Measurements from ENCODE around the gene MLLT3.

DNA sequence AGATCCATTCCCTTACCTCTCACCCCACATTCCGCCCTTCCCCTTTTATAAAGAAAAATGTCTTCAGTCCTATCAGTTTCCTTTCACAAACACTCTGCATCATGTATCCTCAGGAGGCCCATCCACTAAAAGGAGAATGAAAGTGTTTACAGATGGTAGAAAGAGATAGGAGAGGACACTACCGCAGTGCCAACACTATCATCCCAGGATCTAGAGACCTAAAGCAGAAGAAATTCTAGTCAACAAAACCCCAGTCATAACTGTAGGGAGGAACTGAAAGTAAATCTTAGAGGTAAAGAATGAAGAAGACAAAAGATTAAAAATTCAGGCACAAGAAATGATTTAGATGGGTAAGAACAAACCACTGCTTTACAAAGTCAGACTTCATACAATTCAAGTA is 114.1 kb downstream of the MLLT3 start:
- TF ChIP-seq CTCF (IDR thresholded peaks at IDR 0.05 in 8 of 11, conservative IDR thresholded peaks at IDR 0.05 in 3 of 11) = no peak
- no peak for TF ChIP-seq POLR2A (IDR thresholded peaks at IDR 0.05)
- no peak for TF ChIP-seq POLR2AphosphoS5 (IDR thresholded peaks at IDR 0.05)

Measured in spleen (tissue), 7 donors.